Brain microvascular endothelial cell (primary cell): ENCODE results near the gene NTN1.

ENCODE experiments used
- DNase-seq: peaks from one replicate; pipeline ENCODE4 v3.0.0-alpha.2; 2020
- H3K27ac ChIP-seq: fragments of 250-450 bp; sonication (Bioruptor Pico); 2 replicates; pipeline ENCODE4 v1.5.1; 2020; ENCODE audit warnings: mild to moderate bottlenecking, moderate library complexity
- H3K27me3 ChIP-seq: fragments of 250-450 bp; sonication (Bioruptor Pico); replicated peaks from 2 replicates; pipeline ENCODE4 v1.5.1; 2020; ENCODE audit warnings: mild to moderate bottlenecking
- H3K36me3 ChIP-seq: fragments of 250-450 bp; sonication (Bioruptor Pico); replicated peaks from 2 replicates; pipeline ENCODE4 v1.5.1; 2020; ENCODE audit warnings: mild to moderate bottlenecking
- H3K4me3 ChIP-seq: 2 replicates; pipeline ENCODE4 v1.5.1; 2011; ENCODE audit warnings: low read depth, mild to moderate bottlenecking, control low read depth, low read length, moderate library complexity
- in situ Hi-C: cut with HindIII; loops from 2 replicates; pipeline ENCODE4 v1.10.0; 2017; ENCODE audit warnings: low sequenced_read_pairs, low pct_ligation_motif_present
- TF ChIP-seq, protein P1 (sequence below): IDR thresholded peaks from 2 replicates; pipeline ENCODE4 v1.5.1; 2011; ENCODE audit warnings: low read depth, mild to moderate bottlenecking, moderate library complexity, low read length, control low read depth, inconsistent platforms; ENCODE audit errors: missing control alignments

NTN1 gene

GRCh38 chr17:9036336-9036735 is 15.0 kb downstream of the NTN1 start:
- Histone ChIP-seq H3K27me3 (no peaks in the 10 kb centered on the region), H3K4me3 (no peak overlapping the region), H3K36me3 (no peaks in the 10 kb centered on the region), H3K27ac (no peak overlapping the region)
- TF ChIP-seq, protein P1, sequence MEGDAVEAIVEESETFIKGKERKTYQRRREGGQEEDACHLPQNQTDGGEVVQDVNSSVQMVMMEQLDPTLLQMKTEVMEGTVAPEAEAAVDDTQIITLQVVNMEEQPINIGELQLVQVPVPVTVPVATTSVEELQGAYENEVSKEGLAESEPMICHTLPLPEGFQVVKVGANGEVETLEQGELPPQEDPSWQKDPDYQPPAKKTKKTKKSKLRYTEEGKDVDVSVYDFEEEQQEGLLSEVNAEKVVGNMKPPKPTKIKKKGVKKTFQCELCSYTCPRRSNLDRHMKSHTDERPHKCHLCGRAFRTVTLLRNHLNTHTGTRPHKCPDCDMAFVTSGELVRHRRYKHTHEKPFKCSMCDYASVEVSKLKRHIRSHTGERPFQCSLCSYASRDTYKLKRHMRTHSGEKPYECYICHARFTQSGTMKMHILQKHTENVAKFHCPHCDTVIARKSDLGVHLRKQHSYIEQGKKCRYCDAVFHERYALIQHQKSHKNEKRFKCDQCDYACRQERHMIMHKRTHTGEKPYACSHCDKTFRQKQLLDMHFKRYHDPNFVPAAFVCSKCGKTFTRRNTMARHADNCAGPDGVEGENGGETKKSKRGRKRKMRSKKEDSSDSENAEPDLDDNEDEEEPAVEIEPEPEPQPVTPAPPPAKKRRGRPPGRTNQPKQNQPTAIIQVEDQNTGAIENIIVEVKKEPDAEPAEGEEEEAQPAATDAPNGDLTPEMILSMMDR: no peak
- no peak for DNase-seq
- in situ Hi-C loops: no loop called here

GRCh38 chr17:9037736-9038135 is 16.4 kb downstream of the NTN1 start:
- Histone ChIP-seq H3K4me3 (no peak overlapping the region), H3K27ac (no peak overlapping the region), H3K36me3 (no peaks in the 10 kb centered on the region), H3K27me3 (no peaks in the 10 kb centered on the region)
- in situ Hi-C loops: no loop called here
- DNase-seq: no peak
- TF ChIP-seq, protein P1: no peak

DNA sequence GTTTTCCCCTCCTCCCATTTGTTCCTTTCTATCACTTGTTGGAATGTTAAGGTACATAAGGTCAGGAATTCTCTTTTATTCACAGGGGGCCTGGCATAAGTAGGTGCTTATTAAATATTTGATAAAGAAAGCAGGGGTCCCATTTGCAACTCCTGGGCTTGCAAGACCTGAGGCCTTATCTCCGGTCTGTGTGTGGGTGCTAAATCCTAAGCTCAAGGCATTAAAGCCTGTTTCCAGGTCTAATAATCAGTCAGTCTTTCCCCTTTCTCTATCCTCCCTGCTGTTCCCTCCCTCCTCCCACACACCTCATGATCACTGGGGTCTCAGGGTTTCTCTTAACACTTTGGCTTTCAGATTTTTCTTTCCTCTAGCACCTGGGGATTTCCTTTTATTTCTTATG is 17.1 kb downstream of the NTN1 start:
- H3K36me3 ChIP-seq: no peaks in the 10 kb centered on the region
- H3K4me3 ChIP-seq: no peak overlapping the region
- in situ Hi-C loops: no loop called here
- no peaks in the 10 kb centered on the region for H3K27me3 ChIP-seq
- H3K27ac ChIP-seq: no peak overlapping the region
- DNase-seq: no peak
- TF ChIP-seq, protein P1: no peak

DNA sequence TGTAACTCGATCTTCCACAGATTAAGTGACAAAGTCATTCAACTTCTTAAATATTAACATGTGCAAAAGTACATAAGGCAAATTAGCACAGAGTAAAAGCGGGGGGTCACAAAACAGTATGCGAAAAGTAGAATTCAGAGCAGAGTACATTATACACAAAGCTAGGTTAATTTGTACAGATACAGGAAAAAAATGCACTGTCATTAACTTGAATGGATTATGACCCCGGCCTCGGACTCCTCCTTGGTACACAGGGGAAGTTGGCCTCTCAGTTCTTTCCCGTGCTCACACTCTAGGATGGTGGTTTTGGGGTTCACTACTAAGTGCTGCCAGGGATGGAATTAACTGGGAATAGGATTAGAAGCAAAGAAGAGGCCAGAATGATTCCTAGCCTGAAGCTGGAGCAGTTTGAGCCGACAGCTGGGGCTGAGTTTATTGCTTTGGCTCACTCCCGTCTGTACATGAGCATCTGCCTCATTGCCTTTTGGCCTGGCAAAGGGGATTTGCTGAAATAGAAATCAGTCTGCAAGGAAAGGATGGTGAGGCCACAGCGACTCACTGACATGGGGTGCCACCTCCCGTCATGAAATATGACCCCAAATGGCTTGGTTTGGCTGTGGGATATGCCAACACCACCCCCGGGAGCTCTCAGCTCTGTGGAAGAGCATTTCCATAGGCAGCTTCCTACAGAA is 23.6 kb downstream of the NTN1 start:
- Histone ChIP-seq H3K36me3 (no peaks in the 10 kb centered on the region), H3K27ac (no peak overlapping the region), H3K27me3 (no peaks in the 10 kb centered on the region), H3K4me3 (no peak overlapping the region)
- in situ Hi-C loops: no loop called here
- no peak for DNase-seq
- TF ChIP-seq, protein P1: no peak

DNA sequence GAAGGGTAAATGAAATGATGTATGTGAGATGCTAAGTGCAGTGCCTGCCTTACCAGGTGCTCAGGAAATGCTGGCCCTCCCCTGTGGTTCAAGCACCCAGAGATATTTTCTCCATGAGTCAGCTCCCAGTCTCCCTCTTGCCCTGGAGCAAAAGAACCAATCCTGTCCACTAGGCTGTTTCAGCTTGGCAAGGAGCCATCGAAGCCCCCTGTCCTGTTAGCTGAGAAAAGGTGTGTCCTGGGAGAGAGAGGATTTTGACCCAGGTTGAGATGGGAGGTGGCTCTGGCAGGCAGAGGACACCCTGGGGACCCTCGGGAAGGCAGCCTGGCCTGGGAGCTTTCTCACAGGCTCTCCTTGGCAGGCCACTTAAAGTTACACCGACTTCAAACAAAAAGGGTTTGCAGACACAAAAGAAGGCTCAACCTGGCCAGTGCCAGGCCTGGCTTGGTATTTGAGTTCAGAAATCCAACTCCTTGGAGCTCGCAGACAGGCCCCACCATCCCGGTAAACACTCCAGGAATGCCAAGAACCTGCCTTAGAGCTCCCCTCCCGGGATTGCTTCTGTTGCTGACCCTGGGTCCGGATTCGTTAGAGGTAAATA is 29.6 kb downstream of the NTN1 start:
- Histone ChIP-seq H3K4me3 (no peak overlapping the region), H3K27me3 (no peaks in the 10 kb centered on the region), H3K27ac (no peak overlapping the region), H3K36me3 (no peaks in the 10 kb centered on the region)
- in situ Hi-C loops: no loop called here
- no peak for DNase-seq
- TF ChIP-seq, protein P1: no peak
